Spleen (tissue), 11 donors: ENCODE measurements around the gene MYH14. TPM values are rescaled to one million over a fixed set of nuclear protein-coding genes. Genes with fewer than 3 reads are reported as not detected.

Source experiments
- DNase-seq: peaks from one replicate; pipeline ENCODE4 v3.0.0-alpha.2; 2020
- H3K27ac ChIP-seq, 8 donors: fragments of 200-600 bp; sonication (generic) in 7 of 8; 1 replicate in 4 of 8; 2 replicates in 4 of 8; pipeline versions ENCODE4 v1.5.0 to v1.8.0; 2016 to 2021; ENCODE audit warnings: inconsistent platforms in 4 of 8, mild to moderate bottlenecking in 4 of 8, moderate library complexity in 1 of 8
- H3K27me3 ChIP-seq, 7 donors: fragments of 200-600 bp; sonication (generic) in 6 of 7; replicated peaks in 1 of 7; 1 replicate in 4 of 7; 2 replicates in 3 of 7; pipeline versions ENCODE4 v1.5.0 to v1.8.0; 2016 to 2021; ENCODE audit warnings: inconsistent platforms in 3 of 7, mild to moderate bottlenecking in 1 of 7
- H3K36me3 ChIP-seq, 6 donors: fragments of 200-600 bp; sonication (generic) in 5 of 6; 1 replicate in 4 of 6; 2 replicates in 2 of 6; pipeline versions ENCODE4 v1.5.0 to v1.8.0; 2016 to 2021; ENCODE audit warnings: inconsistent platforms in 2 of 6
- H3K4me1 ChIP-seq, 6 donors: fragments of 200-600 bp; sonication (generic) in 5 of 6; 1 replicate in 3 of 6; 2 replicates in 3 of 6; pipeline versions ENCODE4 v1.5.0 to v1.8.0; 2016 to 2021; ENCODE audit warnings: inconsistent platforms in 3 of 6
- H3K4me3 ChIP-seq, 8 donors: fragments of 200-600 bp; sonication (generic) in 7 of 8; 1 replicate in 4 of 8; 2 replicates in 4 of 8; pipeline versions ENCODE4 v1.5.0 to v1.8.0; 2016 to 2021; ENCODE audit warnings: inconsistent platforms in 4 of 8, mild to moderate bottlenecking in 4 of 8, moderate library complexity in 2 of 8
- H3K9me3 ChIP-seq, 8 donors: fragments of 200-600 bp; sonication (generic) in 7 of 8; 1 replicate in 4 of 8; 2 replicates in 4 of 8; pipeline versions ENCODE4 v1.5.0 to v1.8.0; 2016 to 2021; ENCODE audit warnings: inconsistent platforms in 4 of 8
- CTCF ChIP-seq, 11 experiments: fragments of 200-600 bp in 7 of 11; fragments of 450-650 bp in 4 of 11; sonication (generic) in 4 of 11; IDR thresholded peaks in 8 of 11; conservative IDR thresholded peaks in 3 of 11; 1 replicate in 7 of 11; 2 replicates in 4 of 11; pipeline versions ENCODE4 v1.4.0 to v1.8.0; 2016 to 2021; ENCODE audit warnings: antibody characterized with exemption in 11 of 11, inconsistent platforms in 4 of 11, mild to moderate bottlenecking in 1 of 11
- POLR2A ChIP-seq, 3 donors: fragments of 450-650 bp; IDR thresholded peaks; one replicate each; pipeline ENCODE4 v1.5.1; 2017; ENCODE audit warnings: antibody characterized with exemption in 3 of 3, mild to moderate bottlenecking in 1 of 3
- POLR2AphosphoS5 ChIP-seq, 3 donors: sonication (generic); formaldehyde crosslinking; IDR thresholded peaks; one replicate each; pipeline ENCODE4 v1.5.1; 2017; ENCODE audit warnings: antibody characterized with exemption in 3 of 3
- WGBS, 5 donors: extraction: QIAGEN DNeasy Blood & Tissue Kit in 3 of 5; methylation state at CpG; one replicate each; pipeline versions ENCODE4 v1.1.5 to v1.1.7; 2013 to 2018; 5-methylcytosine and 5-hydroxymethylcytosine counted together
- intact Hi-C: fragments of 100-400 bp; cut with DNase I; formaldehyde crosslinking; loops from one replicate; pipeline ENCODE4 v1.15.0; 2023; ENCODE audit warnings: low total_unique reads
- polyA plus RNA-seq, 3 donors: library from polyadenylated mRNA; stranded (reverse); fragments of 200-250 nt; gene quantifications; one replicate each; pipeline ENCODE4 v1.2.1, GENCODE V29; 2013
- total RNA-seq, 7 donors: library from RNA; depleted of rRNA in 3 of 7; stranded (reverse); fragments of >200 nt in 3 of 7; fragmentation: NEBNext Ultra II Directional in 4 of 7; extraction: Animal tissue kit (Norgen Biotek cat#: 25700) in 4 of 7; gene quantifications; one replicate each; pipeline versions ENCODE4 v1.1.0 to v1.2.1, GENCODE V29; 2016 to 2021
- donor health status: healthy with polysubstance abuse.
- donor health status: DM: no; HTN: no; CAD: no; lungs with moderate emphysema.
- donor health status: DM: no; HTN: no; CAD: no.
- donor health status: Bipolar disorder and iron deficiency.
- donor health status: healthy.
- donor health status: DM: no; HTN: no; CAD: no.
- donor health status: DM: yes; HTN: yes; CAD: no.

Gene MYH14
- total and polyA plus RNA-seq, 10 donors: 0.04 to 1.5 (median 0.28) TPM; not detected in 1

- DNase-seq: peak; percentile 89
- H3K4me3 ChIP-seq: peak overlapping the region in 1 of 8 donors; percentile 44
- intact Hi-C loops: no loop called here
Observed at GRCh38 chr19:50325310-50326100, 122.1 kb downstream of the MYH14 start.

GRCh38 chr19:50326101-50326664 is 122.8 kb downstream of the MYH14 start:
- WGBS, 5 donors: 4 to 7% (median 6%) methylated on average over 21 to 26 of the region's 26 CpGs
- peaks cover 5 to 55% (median 34%) of the 10 kb centered on the region in 6 donors for H3K4me1 ChIP-seq
- H3K27ac ChIP-seq: no peak overlapping the region
- H3K9me3 ChIP-seq: peaks cover 0 to 29% (median 0%) of the 10 kb centered on the region in 8 donors
- H3K4me3 ChIP-seq: peak overlapping the region in 1 of 8 donors; percentile 44
- peaks cover 0 to 66% (median 47%) of the 10 kb centered on the region in 7 donors for H3K27me3 ChIP-seq
- no peak for TF ChIP-seq POLR2AphosphoS5 (IDR thresholded peaks at IDR 0.05)
- TF ChIP-seq CTCF (IDR thresholded peaks at IDR 0.05 in 8 of 11, conservative IDR thresholded peaks at IDR 0.05 in 3 of 11): no peak
- no peak for TF ChIP-seq POLR2A (IDR thresholded peaks at IDR 0.05)
- DNase-seq: peak; percentile 69
- intact Hi-C loops: no loop called here
- peaks cover 0 to 11% (median 0%) of the 10 kb centered on the region in 6 donors for H3K36me3 ChIP-seq

More at GRCh38 chr19:50325310-50326100, 122.1 kb downstream of the MYH14 start:
- Histone ChIP-seq H3K9me3 (peaks cover 0 to 26% (median 0%) of the 10 kb centered on the region in 8 donors), H3K27ac (no peak overlapping the region), H3K27me3 (peaks cover 0 to 65% (median 41%) of the 10 kb centered on the region in 7 donors), H3K4me1 (peaks cover 5 to 48% (median 28%) of the 10 kb centered on the region in 6 donors), H3K36me3 (peaks cover 0 to 11% (median 0%) of the 10 kb centered on the region in 6 donors)
- WGBS, 5 donors: 2 to 6% (median 3%) methylated on average over 19 to 48 of the region's 48 CpGs
- TF ChIP-seq CTCF (IDR thresholded peaks at IDR 0.05 in 8 of 11, conservative IDR thresholded peaks at IDR 0.05 in 3 of 11) (no peak), POLR2AphosphoS5 (IDR thresholded peaks at IDR 0.05) (peak in 1 of 3 donors; percentile 40)

GRCh38 chr19:50327013-50327412 is 123.6 kb downstream of the MYH14 start:
- Histone ChIP-seq H3K9me3 (peaks cover 0 to 29% (median 0%) of the 10 kb centered on the region in 8 donors), H3K4me1 (peaks cover 5 to 64% (median 42%) of the 10 kb centered on the region in 6 donors), H3K36me3 (peaks cover 0 to 11% (median 0%) of the 10 kb centered on the region in 6 donors), H3K27ac (no peak overlapping the region), H3K27me3 (peaks cover 0 to 75% (median 47%) of the 10 kb centered on the region in 7 donors), H3K4me3 (peak overlapping the region in 1 of 8 donors; percentile 75)
- DNase-seq: no peak
- TF ChIP-seq CTCF (IDR thresholded peaks at IDR 0.05 in 8 of 11, conservative IDR thresholded peaks at IDR 0.05 in 3 of 11): no peak
- no peak for TF ChIP-seq POLR2A (IDR thresholded peaks at IDR 0.05)
- no peak for TF ChIP-seq POLR2AphosphoS5 (IDR thresholded peaks at IDR 0.05)
- WGBS, 5 donors: 35 to 44% (median 41%) methylated on average over 3 to 4 of the region's 4 CpGs
- intact Hi-C loops: no loop called here
